Gastroesophageal sphincter (tissue), 4 donors: ENCODE results near the gene MINDY4. TPM values are rescaled to one million over a fixed set of nuclear protein-coding genes. Genes with fewer than 3 reads are reported as not detected.

Source experiments
- ATAC-seq: fragments of 150-250 bp; one replicate; pipeline ENCODE4 v1.9.1; 2016; ENCODE audit warnings: mild to moderate bottlenecking, moderate library complexity
- H3K27ac ChIP-seq, 4 donors: fragments of 200-600 bp; sonication (generic) in 3 of 4; 1 replicate in 3 of 4; 2 replicates in 1 of 4; pipeline ENCODE4 v1.5.1; 2016 to 2019
- H3K27me3 ChIP-seq: fragments of 200-600 bp; sonication (generic); one replicate; pipeline ENCODE4 v1.5.1; 2019
- H3K36me3 ChIP-seq, 2 donors: fragments of 200-600 bp; sonication (generic); one replicate each; pipeline ENCODE4 v1.5.1; 2019; ENCODE audit warnings: control low read depth in 1 of 2
- H3K4me1 ChIP-seq, 3 donors: fragments of 200-600 bp; sonication (generic); 1 replicate in 2 of 3; 2 replicates in 1 of 3; pipeline ENCODE4 v1.5.1; 2016 to 2019; ENCODE audit warnings: control low read depth in 2 of 3
- H3K4me3 ChIP-seq, 2 donors: fragments of 200-600 bp; sonication (generic); one replicate each; pipeline ENCODE4 v1.5.1; 2019; ENCODE audit warnings: mild to moderate bottlenecking in 1 of 2, moderate library complexity in 1 of 2
- H3K9me3 ChIP-seq, 3 donors: fragments of 200-600 bp; sonication (generic); one replicate each; pipeline ENCODE4 v1.5.1; 2017 to 2019; ENCODE audit warnings: control low read depth in 2 of 3
- EP300 ChIP-seq: sonication (generic); formaldehyde crosslinking; IDR thresholded peaks from one replicate; pipeline ENCODE4 v1.6.1; 2017; ENCODE audit warnings: antibody characterized with exemption, mild to moderate bottlenecking
- POLR2A ChIP-seq, 2 donors: fragments of 450-650 bp; IDR thresholded peaks; one replicate each; pipeline ENCODE4 v1.6.1; 2017; ENCODE audit warnings: antibody characterized with exemption in 2 of 2, mild to moderate bottlenecking in 2 of 2, moderate library complexity in 1 of 2
- POLR2AphosphoS5 ChIP-seq: sonication (generic); formaldehyde crosslinking; IDR thresholded peaks from one replicate; pipeline ENCODE4 v1.6.1; 2017; ENCODE audit warnings: antibody characterized with exemption
- WGBS, 2 donors: methylation state at CpG; one replicate each; pipeline ENCODE4 v1.1.5; 2018; ENCODE audit warnings: low coverage in 1 of 2; 5-methylcytosine and 5-hydroxymethylcytosine counted together
- total RNA-seq, 4 donors: library from RNA; depleted of rRNA; stranded (reverse); fragments of >200 nt; gene quantifications; one replicate each; pipeline ENCODE4 v1.1.0, GENCODE V29; 2016
- TF ChIP-seq, protein P1 (sequence below), 4 experiments: fragments of 200-600 bp in 2 of 4; fragments of 450-650 bp in 2 of 4; sonication (generic) in 1 of 4; IDR thresholded peaks; one replicate each; pipeline ENCODE4 v1.5.1; 2017 to 2019; ENCODE audit warnings: antibody characterized with exemption in 4 of 4, mild to moderate bottlenecking in 2 of 4, moderate library complexity in 2 of 4

The MINDY4 gene
- total RNA-seq, 4 donors from 2014 or later = 5.6 to 31.8 (median 20.4) TPM

DNA sequence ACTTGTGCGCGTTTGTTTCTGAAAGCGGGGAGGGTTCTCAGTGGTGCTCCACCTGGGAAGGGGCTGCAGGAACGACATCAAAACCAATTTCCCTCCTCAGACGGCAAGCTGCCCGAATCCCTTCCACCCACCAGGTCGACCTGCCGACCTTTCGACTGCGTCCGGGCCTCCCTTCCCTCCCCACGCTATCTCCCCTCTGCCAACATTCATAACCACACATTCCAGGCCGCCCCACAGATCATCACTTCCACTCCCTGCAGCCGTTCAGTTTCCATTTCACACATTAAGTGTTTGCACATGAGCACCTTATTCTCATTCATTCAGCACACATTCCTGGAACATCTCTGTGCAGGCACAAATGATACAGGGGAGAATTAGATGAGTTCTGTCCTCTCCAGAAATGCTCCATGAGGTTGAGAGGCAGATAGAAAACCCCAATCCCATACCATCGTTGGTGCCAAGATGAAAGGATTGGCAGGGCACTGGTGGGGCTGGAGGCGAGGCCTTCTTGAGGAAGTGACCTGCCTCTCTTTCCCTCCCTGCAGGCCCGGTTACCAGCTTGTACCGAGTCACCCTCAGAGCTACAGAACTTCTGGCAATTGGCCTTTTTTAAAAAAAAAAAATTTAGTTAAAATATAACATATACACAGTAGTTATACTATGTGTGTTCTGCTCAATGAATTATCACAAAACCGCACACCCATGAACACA, 70.0 kb downstream of the MINDY4 start:
- Histone ChIP-seq H3K9me3 (no peaks in the 10 kb centered on the region), H3K4me1 (peaks cover 13 to 60% (median 32%) of the 10 kb centered on the region in 3 donors), H3K36me3 (peaks cover 0 to 47% of the 10 kb centered on the region in 2 donors), H3K27ac (peak overlapping the region in 3 of 4 donors; percentile 24 to 91 (median 47)), H3K27me3 (no peaks in the 10 kb centered on the region), H3K4me3 (no peak overlapping the region)
- WGBS, 2 donors = 70 to 76% methylated on average over 17 to 18 of the region's 19 CpGs
- TF ChIP-seq, protein P1, sequence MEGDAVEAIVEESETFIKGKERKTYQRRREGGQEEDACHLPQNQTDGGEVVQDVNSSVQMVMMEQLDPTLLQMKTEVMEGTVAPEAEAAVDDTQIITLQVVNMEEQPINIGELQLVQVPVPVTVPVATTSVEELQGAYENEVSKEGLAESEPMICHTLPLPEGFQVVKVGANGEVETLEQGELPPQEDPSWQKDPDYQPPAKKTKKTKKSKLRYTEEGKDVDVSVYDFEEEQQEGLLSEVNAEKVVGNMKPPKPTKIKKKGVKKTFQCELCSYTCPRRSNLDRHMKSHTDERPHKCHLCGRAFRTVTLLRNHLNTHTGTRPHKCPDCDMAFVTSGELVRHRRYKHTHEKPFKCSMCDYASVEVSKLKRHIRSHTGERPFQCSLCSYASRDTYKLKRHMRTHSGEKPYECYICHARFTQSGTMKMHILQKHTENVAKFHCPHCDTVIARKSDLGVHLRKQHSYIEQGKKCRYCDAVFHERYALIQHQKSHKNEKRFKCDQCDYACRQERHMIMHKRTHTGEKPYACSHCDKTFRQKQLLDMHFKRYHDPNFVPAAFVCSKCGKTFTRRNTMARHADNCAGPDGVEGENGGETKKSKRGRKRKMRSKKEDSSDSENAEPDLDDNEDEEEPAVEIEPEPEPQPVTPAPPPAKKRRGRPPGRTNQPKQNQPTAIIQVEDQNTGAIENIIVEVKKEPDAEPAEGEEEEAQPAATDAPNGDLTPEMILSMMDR (IDR thresholded peaks at IDR 0.05) = no peak
- TF ChIP-seq EP300 = no peak
- TF ChIP-seq POLR2AphosphoS5 = no peak
- no peak for TF ChIP-seq POLR2A (IDR thresholded peaks at IDR 0.05)
- ATAC-seq = no peak

DNA sequence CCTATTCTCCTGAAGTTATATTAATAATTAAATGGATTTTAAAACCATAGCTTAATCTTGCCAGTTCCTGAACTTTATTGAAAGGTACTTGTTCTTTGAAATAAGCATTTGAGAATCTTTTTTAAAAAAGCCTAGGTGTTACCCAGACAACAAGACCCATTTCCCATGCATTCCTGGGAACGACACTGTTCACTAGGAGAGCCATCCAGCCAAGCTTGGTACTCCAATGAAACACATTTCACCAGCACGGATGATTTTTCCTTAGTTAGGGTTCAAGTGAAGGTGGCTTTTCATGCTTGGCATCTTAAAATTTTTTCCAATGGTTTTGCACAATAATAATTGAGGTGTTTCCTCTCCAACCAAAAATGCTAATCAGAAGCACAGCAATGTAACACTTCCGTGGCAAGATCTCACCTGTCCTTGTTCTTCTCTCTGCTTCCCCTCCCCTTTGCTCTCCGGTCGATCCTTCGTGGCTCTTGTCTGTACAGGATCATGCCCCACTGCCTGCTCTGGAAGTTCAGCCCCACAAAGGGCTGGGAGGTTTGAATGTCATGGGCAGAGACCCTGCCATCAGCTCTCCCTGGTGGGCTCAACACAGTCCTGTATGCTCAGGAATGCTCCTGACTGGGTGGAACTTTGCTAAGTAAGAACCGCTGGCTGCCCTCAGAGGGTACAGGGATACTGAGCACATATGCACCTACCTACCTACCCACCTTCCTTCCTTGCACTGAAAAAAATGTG, 70.8 kb downstream of the MINDY4 start:
- Histone ChIP-seq H3K27me3 (no peaks in the 10 kb centered on the region), H3K36me3 (peaks cover 0 to 40% of the 10 kb centered on the region in 2 donors), H3K4me3 (no peak overlapping the region), H3K4me1 (peaks cover 14 to 68% (median 38%) of the 10 kb centered on the region in 3 donors), H3K27ac (peak overlapping the region in 3 of 4 donors; percentile 91 to 93 (median 92)), H3K9me3 (no peaks in the 10 kb centered on the region)
- no peak for ATAC-seq
- no peak for TF ChIP-seq EP300
- no peak for TF ChIP-seq POLR2AphosphoS5
- TF ChIP-seq POLR2A (IDR thresholded peaks at IDR 0.05) = no peak
- 87% methylated on average over 2 to 6 of the region's 7 CpGs for WGBS, 2 donors

DNA sequence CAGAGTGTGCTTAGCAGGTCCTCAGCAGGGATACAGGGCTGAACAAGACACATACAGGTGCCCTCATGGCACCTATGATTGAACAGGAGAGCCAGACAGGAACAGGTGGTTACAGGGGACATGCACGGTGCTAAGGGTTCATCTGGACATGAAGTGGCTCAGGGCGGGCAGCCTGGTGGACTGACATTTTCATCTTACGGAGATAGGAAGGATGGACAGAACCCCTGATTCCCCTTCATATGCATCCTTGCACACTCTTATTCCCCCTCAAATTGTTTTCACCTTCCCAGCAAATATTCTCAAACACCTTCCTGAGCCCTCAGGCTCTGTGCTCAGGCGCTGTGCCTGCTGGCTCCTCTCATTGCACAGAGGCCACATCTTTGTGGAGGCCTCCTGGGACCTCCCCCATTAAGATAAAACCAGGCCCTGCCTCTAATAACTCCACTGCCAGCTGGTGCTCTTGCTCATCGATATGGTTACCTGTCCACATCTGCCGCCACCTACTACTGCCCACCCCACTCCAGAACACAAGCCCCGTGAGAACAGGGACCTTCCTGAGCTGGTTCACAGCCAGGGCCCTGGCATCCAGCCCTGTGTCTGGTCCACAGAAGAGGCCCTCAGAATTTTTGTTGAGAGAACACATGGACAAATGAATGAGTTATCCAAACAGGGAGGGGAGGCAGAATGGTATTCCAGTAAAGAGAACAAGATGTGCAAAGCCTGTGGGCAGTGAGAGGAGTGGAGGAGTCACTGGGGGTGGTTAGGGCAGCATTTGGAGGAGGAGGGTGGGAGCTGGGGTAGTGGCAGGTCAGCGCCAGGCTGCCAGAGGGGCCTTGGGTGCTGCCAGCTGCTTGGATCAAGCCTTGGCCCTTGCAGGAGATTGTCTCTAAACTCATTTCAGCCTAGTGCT, 71.6 kb downstream of the MINDY4 start:
- Histone ChIP-seq H3K27me3 (no peaks in the 10 kb centered on the region), H3K36me3 (peaks cover 0 to 32% of the 10 kb centered on the region in 2 donors), H3K4me3 (no peak overlapping the region), H3K27ac (peak overlapping the region; percentile 51 to 93 (median 92)), H3K9me3 (no peaks in the 10 kb centered on the region), H3K4me1 (peaks cover 14 to 68% (median 38%) of the 10 kb centered on the region in 3 donors)
- no peak for TF ChIP-seq POLR2A (IDR thresholded peaks at IDR 0.05)
- TF ChIP-seq POLR2AphosphoS5 = peak; percentile 76
- WGBS, 2 donors = 61 to 87% methylated on average over 3 to 7 of the region's 8 CpGs
- peak; percentile 40 for ATAC-seq

DNA sequence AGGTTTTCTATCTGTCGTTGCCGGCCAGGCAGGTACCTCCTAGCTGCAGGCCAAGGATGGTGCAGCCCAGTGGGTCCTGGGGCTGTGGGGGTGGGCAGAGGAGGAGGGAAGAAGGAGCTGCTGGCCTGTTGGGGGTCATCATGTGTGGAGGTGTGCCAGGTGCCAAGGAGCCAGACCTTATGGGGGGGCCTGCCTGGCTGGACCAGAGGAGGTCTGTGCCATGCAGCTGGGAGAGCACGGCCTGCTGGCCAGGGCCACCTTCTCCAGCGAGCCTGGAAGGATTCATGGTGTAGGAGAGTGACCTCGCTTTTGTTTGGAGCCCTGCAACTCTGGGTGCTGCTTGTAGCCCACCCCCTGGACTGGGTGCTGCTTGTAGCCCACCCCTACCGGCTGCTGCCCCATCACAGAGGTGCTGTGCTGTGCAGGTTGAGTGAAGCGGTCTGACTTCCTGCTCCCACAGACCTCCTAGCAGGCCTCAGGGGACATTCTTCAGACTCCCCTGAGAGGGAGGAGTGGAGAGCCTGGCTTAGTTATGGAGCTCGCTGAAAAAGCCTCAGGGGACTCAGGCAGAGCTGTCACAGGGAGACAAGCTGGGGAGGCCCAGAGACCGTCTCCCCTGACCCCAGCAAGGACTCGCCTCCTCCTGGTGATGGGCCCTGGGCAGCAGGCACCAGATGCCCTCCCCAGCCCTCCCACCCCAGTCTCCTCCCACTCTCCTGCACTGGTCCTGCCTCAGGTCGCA, 72.7 kb downstream of the MINDY4 start:
- WGBS, 2 donors = 100% methylated on average over 2 of the region's 11 CpGs; no CpG with 5 or more reads in 1 of the 2 donors
- peaks cover 0 to 26% of the 10 kb centered on the region in 2 donors for H3K36me3 ChIP-seq
- no peaks in the 10 kb centered on the region for H3K9me3 ChIP-seq
- ATAC-seq = no peak
- H3K4me1 ChIP-seq = peaks cover 14 to 80% (median 38%) of the 10 kb centered on the region in 3 donors
- no peaks in the 10 kb centered on the region for H3K27me3 ChIP-seq
- H3K27ac ChIP-seq = peak overlapping the region; percentile 51 to 93 (median 92)
- TF ChIP-seq POLR2AphosphoS5 = no peak
- TF ChIP-seq, protein P1 (IDR thresholded peaks at IDR 0.05) = peak in 2 of 4 experiments; percentile 9 to 26
- no peak overlapping the region for H3K4me3 ChIP-seq

DNA sequence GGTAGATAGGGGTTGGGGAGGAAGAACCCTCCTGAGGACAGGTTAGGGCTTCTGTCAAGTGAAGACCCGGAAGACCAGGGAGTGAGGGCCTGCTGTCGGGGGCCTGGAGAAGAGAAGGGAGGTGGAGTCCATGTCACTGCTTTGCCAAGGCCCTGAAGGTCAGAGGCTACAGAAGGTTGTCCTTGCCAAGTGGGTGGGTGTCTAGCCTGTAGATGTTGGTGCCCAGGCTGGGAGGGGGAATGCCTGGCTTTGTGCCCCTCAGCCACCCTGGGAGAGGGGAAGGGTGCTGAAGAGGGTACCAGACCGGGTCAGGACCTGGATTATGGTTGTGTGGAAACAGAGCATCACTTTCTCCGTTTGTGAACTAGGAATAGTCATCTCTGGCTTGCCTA, 73.3 kb downstream of the MINDY4 start:
- no peak for ATAC-seq
- 67 to 80% methylated on average over 1 to 2 of the region's 4 CpGs for WGBS, 2 donors
- no peak for TF ChIP-seq EP300
- no peak for TF ChIP-seq POLR2A (IDR thresholded peaks at IDR 0.05)
- TF ChIP-seq, protein P1 (IDR thresholded peaks at IDR 0.05) = no peak
- no peak for TF ChIP-seq POLR2AphosphoS5
- Histone ChIP-seq H3K9me3 (no peaks in the 10 kb centered on the region), H3K27ac (peak overlapping the region; percentile 51 to 93 (median 92)), H3K4me3 (no peak overlapping the region), H3K36me3 (peaks cover 0 to 21% of the 10 kb centered on the region in 2 donors), H3K27me3 (no peaks in the 10 kb centered on the region), H3K4me1 (peaks cover 14 to 85% (median 38%) of the 10 kb centered on the region in 3 donors)
